M059J (cell line): ENCODE results near the gene DUSP22. TPM values are rescaled to one million over a fixed set of nuclear protein-coding genes. Genes with fewer than 3 reads are reported as not detected.
"Not testable (repeated sequence)": the region's sequence is repeated elsewhere in the genome, so short reads cannot be mapped to it uniquely, and the experiment has no call there.

Experiments used
- DNase-seq: peaks from one replicate; pipeline ENCODE4 v3.0.0-alpha.2; 2012; ENCODE audit warnings: low read depth
- total RNA-seq: library from RNA; depleted of rRNA; stranded (reverse); fragments of >200 nt; shearing (Covaris generic); gene quantifications from 2 replicates; pipeline ENCODE4 v1.2.3, GENCODE V29; 2014

DUSP22 gene
- total RNA-seq, 1 experiment from 2014 or later = 16.9 TPM

DNA sequence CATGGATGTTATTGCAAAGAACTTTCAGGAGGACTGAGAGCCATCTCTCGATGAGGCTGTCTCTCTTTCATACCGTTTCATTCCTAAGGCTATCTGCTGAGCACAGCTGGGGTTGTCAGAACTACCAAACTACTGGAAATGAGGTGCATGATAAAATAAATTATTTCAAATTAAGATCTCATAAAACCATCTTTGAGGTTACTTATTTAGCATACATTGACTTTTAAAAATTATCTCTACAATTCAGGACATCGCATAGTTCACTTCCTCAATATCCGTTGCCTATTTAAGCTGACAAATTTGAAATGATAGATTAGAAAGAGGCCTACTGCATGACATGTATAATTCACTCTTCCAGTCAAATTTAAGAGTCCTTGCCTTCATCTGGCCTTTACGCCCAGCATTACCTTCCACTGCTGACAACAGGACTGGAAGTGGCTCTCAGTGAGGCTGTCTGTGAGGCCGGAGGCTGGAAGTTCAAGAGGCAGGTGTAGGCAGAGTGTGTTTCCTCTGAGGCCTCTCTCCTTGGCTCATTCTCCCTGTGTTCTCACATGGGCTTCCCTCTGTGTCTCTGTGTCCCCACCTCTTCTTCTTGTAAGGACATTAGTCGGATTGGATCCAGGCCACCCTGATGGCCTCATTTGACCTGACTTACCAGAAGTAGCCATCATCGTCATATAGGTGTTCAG is 12.8 kb upstream of the DUSP22 start:
- no peak for DNase-seq

- DNase-seq = no peak
These were observed 11.4 kb upstream of the DUSP22 start for GRCh38 chr6:280775-281468.

DNA sequence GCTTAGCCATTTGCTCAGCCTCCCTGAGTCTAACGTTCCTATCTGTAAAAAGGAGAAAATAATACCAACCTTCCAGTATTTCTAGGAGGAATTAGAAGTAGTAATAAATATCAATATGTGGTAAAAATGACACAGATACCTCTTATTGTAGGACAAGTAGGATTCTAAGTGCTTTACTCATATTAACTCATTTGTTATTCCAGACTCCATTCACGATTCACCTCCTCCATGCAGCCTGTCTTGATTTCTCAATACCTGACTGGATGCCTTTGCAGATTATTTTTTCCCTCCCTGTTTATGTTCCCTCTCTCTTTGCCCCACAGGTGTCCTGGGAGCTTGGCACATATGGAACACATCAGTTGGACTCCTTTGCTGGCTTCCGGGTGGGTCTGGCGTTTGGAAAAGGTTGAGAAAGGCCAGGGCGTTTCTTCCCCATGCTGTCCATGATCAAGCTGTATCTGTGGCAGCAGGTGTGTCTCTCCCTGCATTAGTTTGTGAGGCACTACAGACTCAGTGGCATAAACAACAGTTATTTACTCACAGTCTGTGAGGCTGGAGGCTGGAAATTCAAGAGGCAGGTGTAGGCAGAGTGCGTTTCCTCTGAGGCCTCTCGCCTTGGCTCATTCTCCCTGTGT is 10.7 kb upstream of the DUSP22 start:
- DNase-seq = no peak

DNA sequence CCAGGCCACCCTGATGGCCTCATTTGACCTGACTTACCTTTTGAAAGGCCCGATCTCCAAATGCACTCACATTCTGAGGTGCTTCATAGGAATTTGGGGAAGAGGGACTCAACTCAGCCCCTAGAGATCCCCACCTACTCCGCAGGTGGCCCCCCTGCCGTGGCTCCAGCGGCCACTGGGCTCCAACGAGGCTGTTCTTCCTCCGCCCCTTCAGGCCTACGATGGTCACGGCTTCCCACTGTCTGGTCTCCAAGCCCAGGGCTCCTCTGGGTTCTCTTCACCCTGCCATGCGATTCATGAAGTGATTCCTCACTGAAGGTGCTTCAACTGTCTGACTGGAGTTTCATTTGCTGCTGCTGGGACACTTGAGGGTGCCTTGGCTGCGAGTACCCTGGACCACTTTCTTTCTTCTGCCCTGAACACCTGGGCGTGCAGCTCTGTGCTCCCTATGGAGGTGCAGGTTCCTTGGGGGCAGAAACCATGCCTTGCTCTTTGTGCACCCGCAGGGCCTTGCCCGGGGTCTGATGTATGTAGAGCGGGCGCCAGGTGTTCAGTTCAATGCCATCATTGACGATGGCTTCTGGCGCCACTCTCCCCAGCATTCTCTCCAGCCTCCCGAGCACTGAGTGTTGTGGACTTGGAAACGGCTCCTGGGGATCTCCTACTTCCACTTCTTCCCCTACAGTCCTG is 10.0 kb upstream of the DUSP22 start:
- DNase-seq = no peak

DNA sequence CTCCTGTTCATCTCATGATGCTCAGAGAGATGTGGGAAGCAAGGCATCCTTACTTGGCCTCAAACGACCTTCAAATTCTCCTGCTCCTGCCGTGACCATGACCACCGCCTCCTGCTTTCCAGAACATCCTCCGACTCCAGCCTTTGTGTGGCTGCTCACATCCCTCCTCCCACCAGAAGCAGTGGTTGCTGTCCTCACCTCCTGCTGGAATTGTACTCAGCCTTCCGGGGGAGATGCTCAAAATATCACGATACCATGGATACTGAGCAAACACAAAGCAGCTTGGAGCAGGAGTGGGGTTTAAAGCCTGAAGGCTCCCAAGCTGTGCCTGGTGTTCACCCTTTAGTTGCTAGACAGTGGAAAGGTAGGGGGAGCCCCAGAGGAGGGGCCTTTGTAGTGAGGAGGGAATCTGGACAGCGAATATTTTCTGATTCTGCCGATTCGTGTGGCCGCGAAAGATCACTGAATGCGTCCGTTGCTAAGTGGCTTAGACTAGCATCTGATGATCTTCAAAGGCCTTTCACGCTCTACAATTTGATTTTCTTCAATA is 9.3 kb upstream of the DUSP22 start:
- no peak for DNase-seq

GRCh38 chr6:284486-284885 is 7.8 kb upstream of the DUSP22 start:
- DNase-seq = no peak

DNA sequence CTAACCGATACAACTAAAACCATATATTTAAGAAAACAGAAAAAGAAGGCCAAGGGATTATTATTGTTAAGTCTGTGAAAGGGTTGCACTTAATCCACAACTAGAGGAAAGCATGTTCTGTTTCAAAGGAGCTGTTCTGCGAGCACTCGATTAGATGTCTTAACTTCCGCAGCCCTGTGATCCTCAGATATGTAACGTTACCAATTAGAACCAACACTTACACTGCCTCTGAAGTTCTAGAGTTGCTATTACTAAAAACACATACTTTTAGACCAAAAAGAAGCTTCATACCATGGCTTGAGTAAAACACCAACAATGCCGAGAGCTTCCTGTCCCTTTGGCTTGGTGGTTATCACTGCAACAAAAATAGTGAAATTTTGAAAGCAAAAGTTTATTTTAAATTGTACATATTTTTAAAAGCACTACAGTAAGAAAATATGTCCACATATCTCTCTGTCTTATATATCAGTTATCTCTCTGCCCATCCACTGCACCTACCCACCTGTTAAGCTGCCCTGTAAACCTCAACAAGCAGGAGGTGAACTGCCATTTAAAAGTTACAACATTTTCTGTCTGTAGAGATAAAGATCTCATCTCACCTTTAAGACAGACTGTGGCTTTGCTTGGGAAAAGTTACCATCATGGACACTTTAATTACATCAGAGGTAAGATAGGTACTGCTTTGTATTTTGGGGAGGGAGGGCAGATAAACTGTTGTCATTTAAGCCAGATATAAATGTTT is 7.1 kb upstream of the DUSP22 start:
- no peak for DNase-seq

GRCh38 chr6:285902-286301 is 6.4 kb upstream of the DUSP22 start:
- not testable (repeated sequence) for DNase-seq

- DNase-seq = no peak
These were observed 5.4 kb upstream of the DUSP22 start for GRCh38 chr6:286681-287488.

GRCh38 chr6:287489-287860 is 4.8 kb upstream of the DUSP22 start:
- DNase-seq = no peak

GRCh38 chr6:288866-289265 is 3.4 kb upstream of the DUSP22 start:
- no peak for DNase-seq

GRCh38 chr6:290111-290922 is 2.0 kb upstream of the DUSP22 start:
- DNase-seq = no peak

DNA sequence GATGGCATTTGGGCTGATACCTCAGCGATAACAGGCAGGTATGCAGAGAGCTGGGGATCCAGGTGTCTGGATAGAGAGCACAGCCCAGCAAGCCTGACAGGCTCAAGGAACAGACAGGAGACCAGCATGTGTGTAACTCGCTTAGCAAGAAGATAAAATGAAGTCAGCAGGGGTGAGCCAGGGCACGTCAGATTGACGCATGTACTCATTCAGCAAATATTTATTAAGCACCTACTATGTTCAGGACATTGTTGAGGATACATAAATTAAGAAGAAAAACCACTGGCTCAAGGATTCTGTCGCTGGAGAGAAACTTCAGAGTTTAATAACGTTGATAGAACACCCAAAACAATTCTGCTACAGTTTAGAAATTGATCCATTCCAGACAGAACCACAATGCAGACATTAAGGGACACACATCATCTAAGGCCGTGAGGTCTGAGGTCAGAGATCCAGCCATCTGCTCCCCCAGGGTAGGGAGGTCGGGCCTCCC is 1.0 kb upstream of the DUSP22 start:
- peak; percentile 33 for DNase-seq

- DNase-seq = peak; percentile 67
These were observed 362 bp downstream of the DUSP22 start for GRCh38 chr6:292506-293192.

GRCh38 chr6:293193-294174 is 1.2 kb downstream of the DUSP22 start:
- no peak for DNase-seq

DNA sequence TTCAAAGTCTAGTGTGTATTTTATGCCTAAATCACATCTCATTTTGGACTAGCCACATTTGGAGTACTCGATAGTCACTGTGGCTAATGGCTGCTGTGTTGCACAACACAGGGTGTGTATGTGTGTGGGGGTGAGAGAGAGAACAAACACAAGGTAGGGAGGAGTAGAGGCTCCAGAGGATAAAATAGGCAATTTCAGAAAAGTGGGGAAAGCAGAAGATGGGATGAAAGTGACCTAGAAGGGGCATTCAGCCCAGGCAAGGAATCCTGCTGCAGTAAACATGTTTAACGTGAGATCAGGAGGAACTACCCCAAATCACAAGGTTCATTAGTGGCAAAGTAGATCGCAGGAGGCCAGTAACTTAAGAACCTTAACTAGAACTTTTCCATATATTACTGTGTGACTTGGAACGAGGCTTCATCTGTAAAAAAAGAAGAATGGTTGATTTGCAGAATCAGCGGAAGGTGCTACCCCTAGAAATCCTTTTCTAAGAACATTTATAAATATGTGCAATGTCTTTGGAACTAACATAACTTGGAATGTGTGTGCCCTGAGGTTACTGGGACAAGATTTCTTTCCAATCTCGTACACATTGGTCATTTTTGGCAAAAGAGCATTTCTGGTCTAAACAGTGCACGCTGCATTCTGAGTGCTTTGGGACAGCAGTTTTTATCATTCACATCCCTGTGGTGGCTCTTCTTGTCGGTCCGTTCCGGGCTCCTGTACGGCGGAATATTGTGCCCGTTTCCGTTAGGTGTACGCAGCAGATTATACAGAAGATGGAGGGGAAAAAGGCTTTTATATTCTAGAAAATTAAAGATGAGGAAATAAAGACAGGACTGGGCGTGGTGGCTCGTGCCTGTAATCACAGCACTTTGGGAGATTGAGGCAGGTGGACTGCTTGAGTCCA is 2.6 kb downstream of the DUSP22 start:
- no peak for DNase-seq
